ENCODE results near the gene PROX2. TPM values are rescaled to one million over a fixed set of nuclear protein-coding genes. Genes with fewer than 3 reads are reported as not detected.

Gene PROX2
- total and polyA plus RNA-seq, 2 donors (not counting 3 experiments of a cell fraction or from before 2014, with no cell fraction given) = 0.01 TPM; not detected in 1

- no TSS peak for BruUV-seq (replicated peaks)
- H3K9me1 ChIP-seq (replicated peaks; ENCODE audit: control insufficient read depth, extremely low read depth, insufficient read depth, low read length) = no peaks in the 10 kb centered on the region
- no peak overlapping the region for H2AFZ ChIP-seq (ENCODE audit: low read depth, low read length)
- H3K9ac ChIP-seq (replicated peaks; ENCODE audit: extremely low read depth, insufficient read depth, low read length) = no peak overlapping the region
- FAIRE-seq = no peak
- H3K4me1 ChIP-seq (ENCODE audit: control insufficient read depth, extremely low read depth, insufficient read depth, low read length) = no peaks in the 10 kb centered on the region
- H3K4me3 ChIP-seq (replicated peaks in 1 of 3; ENCODE audit: insufficient read depth in 1 of 3, low read depth in 1 of 3, low read length in 3 of 3) = no peak overlapping the region
- POLR2A ChIA-PET = no interaction called here
- no peaks in the 10 kb centered on the region for H3K27me3 ChIP-seq (ENCODE audit: control insufficient read depth in 2 of 2, insufficient read depth in 2 of 2, low read length in 2 of 2)
- CTCF ChIA-PET = interaction anchor here (1.0 to 8.2 kb wide), 3 partner anchors 14 to 238 kb away, joined by 3 to 62 read pairs (median 5); no protein-coding TSS in a partner anchor
- no peak overlapping the region for H3K4me2 ChIP-seq (ENCODE audit: insufficient read depth, low read length)
- no peak overlapping the region for H3K27ac ChIP-seq (ENCODE audit: insufficient read depth, low read depth, low read length)
- intact Hi-C loops (cut with micrococcal nuclease) = no loop called here
- no peaks in the 10 kb centered on the region for H4K20me1 ChIP-seq (replicated peaks; ENCODE audit: control insufficient read depth, extremely low read depth, insufficient read depth, low read length)
- DNase-seq (ENCODE audit: low read depth, low spot score) = no peak
- no peak for TF ChIP-seq JUN (IDR thresholded peaks at IDR 0.05; ENCODE audit: borderline replicate concordance, insufficient read depth, insufficient read length, low read depth)
- peak; percentile 49 for TF ChIP-seq FOS (IDR thresholded peaks at IDR 0.05; ENCODE audit: borderline replicate concordance, insufficient read depth, low read length)
- H3K79me2 ChIP-seq (ENCODE audit: control insufficient read depth, insufficient read depth, low read length) = no peaks in the 10 kb centered on the region
- dilution Hi-C loops (cut with MboI; ENCODE audit: extremely low pct_ligation_motif_present, low sequenced_read_pairs) = no loop called here
- H3K9me3 ChIP-seq (replicated peaks; ENCODE audit: control insufficient read depth, insufficient read depth, low read length) = no peaks in the 10 kb centered on the region
- no peaks in the 10 kb centered on the region for H3K36me3 ChIP-seq (ENCODE audit: control insufficient read depth in 2 of 2, extremely low read depth in 1 of 2, insufficient read depth in 2 of 2, low read length in 2 of 2)
These were observed 28.8 kb downstream of the PROX2 start for GRCh38 chr14:74846968-74847665.

GRCh38 chr14:74846168-74846567 lies 29.8 kb downstream of the PROX2 start:
- H3K4me2 ChIP-seq (ENCODE audit: insufficient read depth, low read length) = no peak overlapping the region
- no peaks in the 10 kb centered on the region for H3K9me1 ChIP-seq (replicated peaks; ENCODE audit: control insufficient read depth, extremely low read depth, insufficient read depth, low read length)
- H3K36me3 ChIP-seq (ENCODE audit: control insufficient read depth in 2 of 2, extremely low read depth in 1 of 2, insufficient read depth in 2 of 2, low read length in 2 of 2) = no peaks in the 10 kb centered on the region
- no peaks in the 10 kb centered on the region for H4K20me1 ChIP-seq (replicated peaks; ENCODE audit: control insufficient read depth, extremely low read depth, insufficient read depth, low read length)
- no peaks in the 10 kb centered on the region for H3K4me1 ChIP-seq (ENCODE audit: control insufficient read depth, extremely low read depth, insufficient read depth, low read length)
- H3K4me3 ChIP-seq (replicated peaks in 1 of 3; ENCODE audit: insufficient read depth in 1 of 3, low read depth in 1 of 3, low read length in 3 of 3) = no peak overlapping the region
- POLR2A ChIA-PET = no interaction called here
- H3K9ac ChIP-seq (replicated peaks; ENCODE audit: extremely low read depth, insufficient read depth, low read length) = no peak overlapping the region
- no peak overlapping the region for H3K27ac ChIP-seq (ENCODE audit: insufficient read depth, low read depth, low read length)
- CTCF ChIA-PET = interaction anchor here (1.0 to 8.2 kb wide), 3 partner anchors 8 to 237 kb away, joined by 3 to 62 read pairs (median 5); no protein-coding TSS in a partner anchor
- H3K27me3 ChIP-seq (ENCODE audit: control insufficient read depth in 2 of 2, insufficient read depth in 2 of 2, low read length in 2 of 2) = no peaks in the 10 kb centered on the region
- TF ChIP-seq MAX (IDR thresholded peaks at IDR 0.05; ENCODE audit: insufficient read depth, insufficient read length) (no peak), EZH2 (IDR thresholded peaks at IDR 0.05; ENCODE audit: borderline replicate concordance, low read depth, low read length, severe bottlenecking) (no peak), CTCF (IDR thresholded peaks at IDR 0.05; ENCODE audit: extremely low read depth in 1 of 2, insufficient read depth in 1 of 2, low read depth in 1 of 2, low read length in 2 of 2) (no peak), JUN (IDR thresholded peaks at IDR 0.05; ENCODE audit: borderline replicate concordance, insufficient read depth, insufficient read length, low read depth) (no peak), GATA2 (IDR thresholded peaks at IDR 0.05; ENCODE audit: insufficient read depth, insufficient read length, low read depth, low read length) (no peak), MYC (IDR thresholded peaks at IDR 0.05; ENCODE audit: low read depth, low read length) (no peak), POLR2AphosphoS5 (IDR thresholded peaks at IDR 0.05; ENCODE audit: insufficient read depth, low read depth, low read length) (no peak), FOS (IDR thresholded peaks at IDR 0.05; ENCODE audit: borderline replicate concordance, insufficient read depth, low read length) (no peak), POLR2A (IDR thresholded peaks at IDR 0.05; ENCODE audit: low read depth, low read length) (no peak)
- DNase-seq (ENCODE audit: low read depth, low spot score) (no peak), FAIRE-seq (no peak)
- H3K9me3 ChIP-seq (replicated peaks; ENCODE audit: control insufficient read depth, insufficient read depth, low read length) = no peaks in the 10 kb centered on the region
- dilution Hi-C loops (cut with MboI; ENCODE audit: extremely low pct_ligation_motif_present, low sequenced_read_pairs) (no loop called here), intact Hi-C loops (cut with micrococcal nuclease) (no loop called here)
- H3K79me2 ChIP-seq (ENCODE audit: control insufficient read depth, insufficient read depth, low read length) = no peaks in the 10 kb centered on the region
- no TSS peak for BruUV-seq (replicated peaks)
- H2AFZ ChIP-seq (ENCODE audit: low read depth, low read length) = no peak overlapping the region
